ENCODE results near the gene STK17A. TPM values are rescaled to one million over a fixed set of nuclear protein-coding genes. Genes with fewer than 3 reads are reported as not detected.
A peak's percentile ranks its signal among the peaks of the same experiment; 100 is the strongest.
"Not testable (repeated sequence)": the region's sequence is repeated elsewhere in the genome, so short reads cannot be mapped to it uniquely, and the experiment has no call there.

Gene STK17A
- polyA plus RNA-seq, 3 donors, result 16.2 to 23.3 (median 21.8) TPM

GRCh38 chr7:43588477-43589132 lies 5.7 kb downstream of the STK17A start:
- no peak for DNase-seq (ENCODE audit: extremely low read depth in 1 of 11, low read depth in 9 of 11, low spot score in 4 of 11)

DNA sequence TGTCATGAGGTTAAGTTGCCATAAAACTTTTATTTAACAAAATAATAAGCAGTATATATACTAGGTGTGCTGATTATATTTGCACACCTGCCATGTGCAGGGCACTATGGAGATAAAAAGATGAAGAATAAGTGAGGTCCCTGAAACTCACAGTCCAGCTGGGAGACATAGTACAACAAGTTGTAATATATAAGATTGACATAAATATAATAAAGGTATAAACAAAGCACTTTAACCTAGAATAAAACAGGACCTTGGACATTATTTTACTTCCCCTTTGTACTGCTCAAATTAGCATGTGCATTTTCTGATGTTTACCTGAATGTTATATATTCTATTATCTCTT lies 6.2 kb downstream of the STK17A start:
- no peak for DNase-seq (ENCODE audit: extremely low read depth in 1 of 11, low read depth in 9 of 11, low spot score in 4 of 11)

DNA sequence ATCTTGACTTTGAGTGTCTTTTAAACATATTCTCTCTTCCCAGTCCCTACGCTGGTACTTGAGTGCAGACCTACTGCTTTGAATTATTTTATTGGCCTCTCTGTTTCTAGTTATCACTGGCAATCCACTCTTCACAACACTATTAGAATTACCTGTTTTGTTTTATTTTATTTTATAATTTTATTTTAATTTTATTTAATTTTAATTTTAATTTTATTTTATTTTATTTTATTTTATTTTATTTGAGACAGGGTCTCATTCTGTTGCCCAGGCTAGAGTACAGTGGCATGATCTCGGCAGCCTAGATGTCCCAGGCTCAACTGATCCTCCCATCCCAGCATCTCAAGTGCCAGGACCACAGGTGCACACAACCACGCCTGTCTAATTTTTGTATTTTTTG lies 6.8 kb downstream of the STK17A start:
- DNase-seq (ENCODE audit: extremely low read depth in 1 of 11, low read depth in 9 of 11, low spot score in 4 of 11), result no peak

- DNase-seq (ENCODE audit: extremely low read depth in 1 of 11, low read depth in 9 of 11, low spot score in 4 of 11), result no peak
Observed at GRCh38 chr7:43590862-43591557, 8.1 kb downstream of the STK17A start.

DNA sequence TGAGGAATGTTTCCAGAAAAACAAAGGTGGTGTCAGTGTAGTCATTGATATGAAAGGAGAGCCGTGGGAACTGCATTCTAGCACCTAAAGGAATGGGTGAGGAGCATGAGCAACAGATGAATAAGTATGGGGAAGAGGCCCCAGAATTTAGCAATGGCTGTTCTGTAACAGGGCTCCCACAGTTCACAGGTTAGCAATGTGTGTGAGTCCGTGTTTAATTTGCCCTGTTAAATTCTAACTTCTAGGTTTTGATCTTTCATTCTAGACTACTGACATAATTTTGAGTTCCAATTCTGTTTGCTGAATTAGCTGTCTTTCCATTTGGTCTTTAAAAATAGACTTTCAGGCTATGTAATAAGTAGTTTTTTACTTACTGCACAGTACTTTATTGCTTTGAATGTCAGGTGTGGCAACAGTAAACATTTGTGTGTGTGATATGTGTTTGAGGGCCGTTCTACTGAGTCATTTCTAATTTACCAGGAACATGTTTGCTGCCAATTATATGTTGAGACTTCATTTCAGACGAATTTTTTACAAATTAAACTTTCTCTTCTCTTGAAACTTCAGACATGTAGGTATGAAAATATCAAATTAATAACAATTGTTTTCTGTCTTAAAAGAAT lies 8.8 kb downstream of the STK17A start:
- no peak for DNase-seq (ENCODE audit: extremely low read depth in 1 of 11, low read depth in 9 of 11, low spot score in 4 of 11)

GRCh38 chr7:43592326-43592725 lies 9.4 kb downstream of the STK17A start:
- no peak for DNase-seq (ENCODE audit: extremely low read depth in 1 of 11, low read depth in 9 of 11, low spot score in 4 of 11)

- no peak for DNase-seq (ENCODE audit: extremely low read depth in 1 of 11, low read depth in 9 of 11, low spot score in 4 of 11)
Observed at GRCh38 chr7:43593010-43593409, 10.1 kb downstream of the STK17A start.

GRCh38 chr7:43594020-43594419 lies 11.1 kb downstream of the STK17A start:
- DNase-seq (ENCODE audit: extremely low read depth in 1 of 11, low read depth in 9 of 11, low spot score in 4 of 11), result no peak

DNA sequence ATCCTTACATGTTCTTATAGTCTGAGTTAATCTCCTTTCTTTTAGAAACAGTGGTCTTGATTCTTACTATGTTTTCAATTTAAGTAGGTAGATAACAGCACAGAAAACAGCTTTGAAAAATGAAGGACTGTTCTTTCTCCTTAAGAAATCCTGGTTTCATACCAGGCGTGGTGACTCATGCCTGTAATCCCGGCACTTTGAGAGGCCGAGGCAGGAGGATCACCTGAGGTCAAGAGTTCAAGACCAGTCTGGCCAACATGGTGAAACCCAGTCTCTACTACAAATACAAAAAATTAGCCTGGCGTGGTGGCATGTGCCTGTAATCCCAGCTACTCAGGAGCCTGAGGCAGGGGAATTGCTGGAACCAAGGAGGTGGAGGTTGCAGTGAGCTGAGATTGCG lies 13.5 kb downstream of the STK17A start:
- DNase-seq (ENCODE audit: extremely low read depth in 1 of 11, low read depth in 9 of 11, low spot score in 4 of 11), result not testable (repeated sequence)

GRCh38 chr7:43600056-43600455 lies 17.1 kb downstream of the STK17A start:
- no peak for DNase-seq (ENCODE audit: extremely low read depth in 1 of 11, low read depth in 9 of 11, low spot score in 4 of 11)

GRCh38 chr7:43602256-43602655 lies 19.3 kb downstream of the STK17A start:
- no peak for DNase-seq (ENCODE audit: extremely low read depth in 1 of 11, low read depth in 9 of 11, low spot score in 4 of 11)

- DNase-seq (ENCODE audit: extremely low read depth in 1 of 11, low read depth in 9 of 11, low spot score in 4 of 11), result no peak
Observed at GRCh38 chr7:43604251-43604650, 21.3 kb downstream of the STK17A start.

DNA sequence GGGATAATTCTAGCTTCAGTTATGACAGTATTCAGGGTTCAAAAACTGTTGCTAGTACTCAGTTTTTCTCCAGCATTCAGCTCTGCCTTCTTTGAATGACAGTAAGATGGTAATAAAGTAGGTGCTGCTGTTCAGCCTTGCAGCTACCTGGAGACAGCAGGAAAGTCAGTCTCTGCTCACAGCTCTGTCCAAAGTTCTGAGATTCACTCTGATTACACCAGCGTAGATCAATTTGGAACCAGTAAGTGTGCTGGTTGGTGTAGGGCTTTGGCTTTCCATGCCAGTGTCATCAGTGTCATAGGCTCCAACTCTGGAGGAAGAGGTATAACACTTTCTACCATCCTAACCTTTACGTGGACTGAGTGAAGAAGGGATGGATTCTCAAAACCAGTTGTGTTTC lies 26.2 kb downstream of the STK17A start:
- no peak for DNase-seq (ENCODE audit: extremely low read depth in 1 of 11, low read depth in 9 of 11, low spot score in 4 of 11)

- no peak for DNase-seq (ENCODE audit: extremely low read depth in 1 of 11, low read depth in 9 of 11, low spot score in 4 of 11)
Observed at GRCh38 chr7:43612128-43612527, 29.2 kb downstream of the STK17A start.

GRCh38 chr7:43612599-43613589 lies 30.0 kb downstream of the STK17A start:
- DNase-seq (ENCODE audit: extremely low read depth in 1 of 11, low read depth in 9 of 11, low spot score in 4 of 11), result no peak

- no peak for DNase-seq (ENCODE audit: extremely low read depth in 1 of 11, low read depth in 9 of 11, low spot score in 4 of 11)
Observed at GRCh38 chr7:43615558-43616145, 32.7 kb downstream of the STK17A start.

- DNase-seq (ENCODE audit: extremely low read depth in 1 of 11, low read depth in 9 of 11, low spot score in 4 of 11), result no peak
Observed at GRCh38 chr7:43616977-43617376, 34.1 kb downstream of the STK17A start.

- DNase-seq (ENCODE audit: extremely low read depth in 1 of 11, low read depth in 9 of 11, low spot score in 4 of 11), result peak in 7 of 11 donors; percentile 1 to 19 (median 7)
Observed at GRCh38 chr7:43618073-43618472, 35.2 kb downstream of the STK17A start.

All from renal cortex interstitium (tissue), 11 donors.